T-helper 2 cell treated with Interferon-gamma antibody and Interleukin-4, amounts not matched to agents 5 μg/mL and 100 μg/mL, for 36 hours (primary cell): ENCODE data around the gene FOXD4L1.
"Not testable (repeated sequence)": the region's sequence is repeated elsewhere in the genome, so short reads cannot be mapped to it uniquely, and the experiment has no call there.

Experiments used
- DNase-seq: peaks from one replicate; pipeline ENCODE4 v3.0.0; 2021; ENCODE audit warnings: low spot score
- H3K27ac Mint-ChIP-seq: one replicate; pipeline ENCODE4 v1.8.0; 2021; ENCODE audit warnings: mild to moderate bottlenecking, mixed read lengths
- H3K27me3 Mint-ChIP-seq: one replicate; pipeline ENCODE4 v1.8.0; 2021; ENCODE audit warnings: low read depth, mixed read lengths
- H3K36me3 Mint-ChIP-seq: one replicate; pipeline ENCODE4 v1.8.0; 2021; ENCODE audit warnings: low read depth, mixed read lengths
- H3K4me1 Mint-ChIP-seq: one replicate; pipeline ENCODE4 v1.8.0; 2021; ENCODE audit warnings: low read depth, mixed read lengths
- H3K4me3 Mint-ChIP-seq: one replicate; pipeline ENCODE4 v1.8.0; 2022; ENCODE audit warnings: mild to moderate bottlenecking, moderate library complexity, mixed read lengths
- H3K9me3 Mint-ChIP-seq: one replicate; pipeline ENCODE4 v1.8.0; 2021; ENCODE audit warnings: mixed read lengths

Gene FOXD4L1

GRCh38 chr2:113510913-113511312, 12.4 kb downstream of the FOXD4L1 start:
- not testable (repeated sequence) for H3K4me1 Mint-ChIP-seq, H3K27ac Mint-ChIP-seq, H3K9me3 Mint-ChIP-seq, H3K4me3 Mint-ChIP-seq, H3K36me3 Mint-ChIP-seq, DNase-seq
- peaks cover 29% of the 10 kb centered on the region for H3K27me3 Mint-ChIP-seq

GRCh38 chr2:113511859-113512258, 13.4 kb downstream of the FOXD4L1 start:
- not testable (repeated sequence) for H3K4me3 Mint-ChIP-seq, H3K36me3 Mint-ChIP-seq, DNase-seq, H3K27ac Mint-ChIP-seq, H3K4me1 Mint-ChIP-seq, H3K9me3 Mint-ChIP-seq
- H3K27me3 Mint-ChIP-seq, result peaks cover 29% of the 10 kb centered on the region

GRCh38 chr2:113515457-113515856, 17.0 kb downstream of the FOXD4L1 start:
- DNase-seq, H3K4me1 Mint-ChIP-seq, H3K36me3 Mint-ChIP-seq, H3K4me3 Mint-ChIP-seq, H3K9me3 Mint-ChIP-seq, H3K27ac Mint-ChIP-seq, H3K27me3 Mint-ChIP-seq: not testable (repeated sequence)

- H3K4me3 Mint-ChIP-seq, DNase-seq, H3K36me3 Mint-ChIP-seq, H3K4me1 Mint-ChIP-seq, H3K9me3 Mint-ChIP-seq, H3K27me3 Mint-ChIP-seq, H3K27ac Mint-ChIP-seq: not testable (repeated sequence)
Measured at GRCh38 chr2:113515995-113516394, 17.5 kb downstream of the FOXD4L1 start.

GRCh38 chr2:113517025-113517424, 18.6 kb downstream of the FOXD4L1 start:
- DNase-seq, H3K4me1 Mint-ChIP-seq, H3K36me3 Mint-ChIP-seq, H3K9me3 Mint-ChIP-seq, H3K27ac Mint-ChIP-seq, H3K4me3 Mint-ChIP-seq, H3K27me3 Mint-ChIP-seq: not testable (repeated sequence)

GRCh38 chr2:113520837-113521236, 22.4 kb downstream of the FOXD4L1 start:
- not testable (repeated sequence) for H3K27ac Mint-ChIP-seq, H3K27me3 Mint-ChIP-seq, H3K9me3 Mint-ChIP-seq, H3K4me1 Mint-ChIP-seq, H3K36me3 Mint-ChIP-seq, DNase-seq, H3K4me3 Mint-ChIP-seq

GRCh38 chr2:113521492-113521891, 23.0 kb downstream of the FOXD4L1 start:
- not testable (repeated sequence) for DNase-seq, H3K4me3 Mint-ChIP-seq, H3K9me3 Mint-ChIP-seq, H3K4me1 Mint-ChIP-seq, H3K36me3 Mint-ChIP-seq, H3K27me3 Mint-ChIP-seq, H3K27ac Mint-ChIP-seq

- not testable (repeated sequence) for H3K27ac Mint-ChIP-seq, H3K27me3 Mint-ChIP-seq, H3K4me1 Mint-ChIP-seq, DNase-seq, H3K36me3 Mint-ChIP-seq, H3K9me3 Mint-ChIP-seq, H3K4me3 Mint-ChIP-seq
Measured at GRCh38 chr2:113524986-113525385, 26.5 kb downstream of the FOXD4L1 start.

GRCh38 chr2:113527350-113528045, 29.0 kb downstream of the FOXD4L1 start:
- not testable (repeated sequence) for DNase-seq, H3K27me3 Mint-ChIP-seq, H3K9me3 Mint-ChIP-seq, H3K36me3 Mint-ChIP-seq, H3K27ac Mint-ChIP-seq, H3K4me1 Mint-ChIP-seq, H3K4me3 Mint-ChIP-seq

GRCh38 chr2:113528126-113528525, 29.7 kb downstream of the FOXD4L1 start:
- H3K9me3 Mint-ChIP-seq, H3K27ac Mint-ChIP-seq, DNase-seq, H3K36me3 Mint-ChIP-seq, H3K4me1 Mint-ChIP-seq, H3K4me3 Mint-ChIP-seq, H3K27me3 Mint-ChIP-seq: not testable (repeated sequence)

GRCh38 chr2:113528904-113529303, 30.4 kb downstream of the FOXD4L1 start:
- not testable (repeated sequence) for H3K4me3 Mint-ChIP-seq, H3K4me1 Mint-ChIP-seq, H3K27ac Mint-ChIP-seq, H3K27me3 Mint-ChIP-seq, DNase-seq, H3K36me3 Mint-ChIP-seq, H3K9me3 Mint-ChIP-seq

- not testable (repeated sequence) for H3K4me1 Mint-ChIP-seq, H3K27ac Mint-ChIP-seq, DNase-seq, H3K4me3 Mint-ChIP-seq, H3K27me3 Mint-ChIP-seq, H3K9me3 Mint-ChIP-seq, H3K36me3 Mint-ChIP-seq
Measured at GRCh38 chr2:113532991-113533390, 34.5 kb downstream of the FOXD4L1 start.

GRCh38 chr2:113536573-113536972, 38.1 kb downstream of the FOXD4L1 start:
- DNase-seq, H3K4me3 Mint-ChIP-seq: not testable (repeated sequence)

GRCh38 chr2:113540834-113541203, 42.4 kb downstream of the FOXD4L1 start:
- Mint-ChIP-seq H3K4me3 (peak overlapping the region; percentile 65), H3K27me3 (peaks cover 20% of the 10 kb centered on the region)
- not testable (repeated sequence) for H3K9me3 Mint-ChIP-seq, H3K36me3 Mint-ChIP-seq, H3K27ac Mint-ChIP-seq, DNase-seq, H3K4me1 Mint-ChIP-seq

More at GRCh38 chr2:113536573-113536972, 38.1 kb downstream of the FOXD4L1 start:
- peaks cover 15% of the 10 kb centered on the region for H3K27me3 Mint-ChIP-seq
- H3K4me1 Mint-ChIP-seq, H3K27ac Mint-ChIP-seq, H3K36me3 Mint-ChIP-seq, H3K9me3 Mint-ChIP-seq: not testable (repeated sequence)

GRCh38 chr2:113541204-113541975, 42.9 kb downstream of the FOXD4L1 start:
- not testable (repeated sequence) for DNase-seq, H3K9me3 Mint-ChIP-seq, H3K27ac Mint-ChIP-seq, H3K36me3 Mint-ChIP-seq, H3K4me1 Mint-ChIP-seq
- Mint-ChIP-seq H3K4me3 (peak overlapping the region; percentile 65), H3K27me3 (peaks cover 20% of the 10 kb centered on the region)
